ENCODE results near the gene DYNLT2B.
"Not testable (repeated sequence)": the region's sequence is repeated elsewhere in the genome, so short reads cannot be mapped to it uniquely, and the experiment has no call there.

Gene DYNLT2B

DNA sequence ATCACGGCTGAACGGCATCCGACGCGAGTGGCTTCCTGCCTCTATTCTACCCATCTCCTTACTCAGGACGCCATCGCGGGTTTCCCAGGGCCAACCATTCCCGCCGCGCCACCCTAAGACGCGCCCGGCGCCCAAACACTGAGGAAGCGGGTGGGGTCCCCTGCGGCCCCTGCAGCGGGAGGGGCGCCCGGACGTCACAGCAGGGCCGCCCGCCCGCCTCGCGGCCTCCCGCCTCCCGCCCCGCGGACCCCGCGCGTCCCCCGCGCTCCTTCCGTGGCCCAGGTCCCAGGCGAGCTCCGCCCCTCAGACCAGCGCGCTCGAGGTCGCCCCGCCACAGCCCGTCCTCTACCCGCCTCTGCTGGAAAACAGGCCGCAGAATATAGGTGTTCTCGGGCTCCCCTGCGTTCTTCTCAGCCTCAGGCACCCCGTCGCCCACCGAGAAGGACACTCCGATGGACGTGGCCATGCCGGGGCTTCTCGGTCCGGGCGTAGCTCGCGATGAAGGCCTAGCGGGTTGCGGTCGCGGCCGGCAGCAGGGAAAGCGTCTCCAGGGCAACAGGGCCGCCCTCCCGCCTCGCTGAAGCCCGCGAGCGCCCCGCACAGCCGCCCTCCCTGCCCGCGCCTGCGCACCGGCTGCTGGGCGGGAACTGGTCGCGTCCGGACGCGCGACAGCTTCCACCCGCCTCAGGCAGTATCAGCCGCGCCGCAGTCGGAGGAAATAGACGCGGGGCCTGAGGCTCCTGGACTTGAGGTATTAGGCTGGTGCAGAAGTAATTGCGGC, at the start of gene DYNLT2B:
DYNLT2B (minus strand) TSS at position 554 of the 781 bp plus-strand sequence; CDS start at position 466, 88 bp downstream.
- Histone ChIP-seq H3K4me3 (ENCODE audit: low read length) (peak within 1 kb of the TSS; percentile 93), H3K27me3 (replicated peaks; ENCODE audit: insufficient read depth, low read length) (no peaks in the 10 kb centered on the region), H3K27ac (ENCODE audit: low read length) (peak within 1 kb of the TSS; percentile 73), H4K20me1 (ENCODE audit: insufficient read depth, low read length) (no peaks in the 10 kb centered on the region), H2AFZ (ENCODE audit: low read length) (peak within 1 kb of the TSS; percentile 90), H3K4me1 (ENCODE audit: low read length) (no peaks in the 10 kb centered on the region), H3K9me2 (replicated peaks; ENCODE audit: insufficient read depth, low read length) (no peaks in the 10 kb centered on the region), H3K9ac (ENCODE audit: low read length) (peak within 1 kb of the TSS; percentile 85), H3K9me3 (replicated peaks; ENCODE audit: insufficient read depth, low read length) (no peaks in the 10 kb centered on the region), H3K4me2 (ENCODE audit: low read depth, low read length) (peak within 1 kb of the TSS; percentile 93), H3F3A (ENCODE audit: insufficient read depth, low read length) (peaks cover 13% of the 10 kb centered on the region), H3K79me2 (ENCODE audit: low read length) (peaks cover 7% of the 10 kb centered on the region), H3K36me3 (replicated peaks; ENCODE audit: insufficient read depth, low read length) (no peaks in the 10 kb centered on the region)
- TF ChIP-seq EZH2 (optimal IDR thresholded peaks at IDR 0.05; ENCODE audit: low read depth, low read length) (no peak), EZH2phosphoT487 (IDR thresholded peaks at IDR 0.05; ENCODE audit: low read length) (no peak)
- TF ChIP-seq, protein P1, sequence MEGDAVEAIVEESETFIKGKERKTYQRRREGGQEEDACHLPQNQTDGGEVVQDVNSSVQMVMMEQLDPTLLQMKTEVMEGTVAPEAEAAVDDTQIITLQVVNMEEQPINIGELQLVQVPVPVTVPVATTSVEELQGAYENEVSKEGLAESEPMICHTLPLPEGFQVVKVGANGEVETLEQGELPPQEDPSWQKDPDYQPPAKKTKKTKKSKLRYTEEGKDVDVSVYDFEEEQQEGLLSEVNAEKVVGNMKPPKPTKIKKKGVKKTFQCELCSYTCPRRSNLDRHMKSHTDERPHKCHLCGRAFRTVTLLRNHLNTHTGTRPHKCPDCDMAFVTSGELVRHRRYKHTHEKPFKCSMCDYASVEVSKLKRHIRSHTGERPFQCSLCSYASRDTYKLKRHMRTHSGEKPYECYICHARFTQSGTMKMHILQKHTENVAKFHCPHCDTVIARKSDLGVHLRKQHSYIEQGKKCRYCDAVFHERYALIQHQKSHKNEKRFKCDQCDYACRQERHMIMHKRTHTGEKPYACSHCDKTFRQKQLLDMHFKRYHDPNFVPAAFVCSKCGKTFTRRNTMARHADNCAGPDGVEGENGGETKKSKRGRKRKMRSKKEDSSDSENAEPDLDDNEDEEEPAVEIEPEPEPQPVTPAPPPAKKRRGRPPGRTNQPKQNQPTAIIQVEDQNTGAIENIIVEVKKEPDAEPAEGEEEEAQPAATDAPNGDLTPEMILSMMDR (IDR thresholded peaks at IDR 0.05; ENCODE audit: low read length): no peak
- DNase-seq: peak; percentile 97

GRCh38 chr3:196365736-196366135, 47.7 kb upstream of the DYNLT2B start:
- Histone ChIP-seq H3K36me3 (replicated peaks; ENCODE audit: insufficient read depth, low read length) (0 out of 2 replicates have a peak, but pooled peaks cover 6% of the 10 kb centered on the region), H2AFZ (ENCODE audit: low read length) (no peak overlapping the region), H3K27ac (ENCODE audit: low read length) (no peak overlapping the region), H4K20me1 (ENCODE audit: insufficient read depth, low read length) (no peaks in the 10 kb centered on the region), H3K4me2 (ENCODE audit: low read depth, low read length) (no peak overlapping the region), H3K9ac (ENCODE audit: low read length) (no peak overlapping the region), H3F3A (ENCODE audit: insufficient read depth, low read length) (0 out of 2 replicates have a peak, but pooled peaks cover 3% of the 10 kb centered on the region), H3K9me3 (replicated peaks; ENCODE audit: insufficient read depth, low read length) (no peaks in the 10 kb centered on the region), H3K27me3 (replicated peaks; ENCODE audit: insufficient read depth, low read length) (no peaks in the 10 kb centered on the region), H3K9me2 (replicated peaks; ENCODE audit: insufficient read depth, low read length) (no peaks in the 10 kb centered on the region), H3K79me2 (ENCODE audit: low read length) (no peaks in the 10 kb centered on the region), H3K4me1 (ENCODE audit: low read length) (no peaks in the 10 kb centered on the region), H3K4me3 (ENCODE audit: low read length) (no peak overlapping the region)
- TF ChIP-seq EZH2 (optimal IDR thresholded peaks at IDR 0.05; ENCODE audit: low read depth, low read length): no peak
- no peak for DNase-seq

DNA sequence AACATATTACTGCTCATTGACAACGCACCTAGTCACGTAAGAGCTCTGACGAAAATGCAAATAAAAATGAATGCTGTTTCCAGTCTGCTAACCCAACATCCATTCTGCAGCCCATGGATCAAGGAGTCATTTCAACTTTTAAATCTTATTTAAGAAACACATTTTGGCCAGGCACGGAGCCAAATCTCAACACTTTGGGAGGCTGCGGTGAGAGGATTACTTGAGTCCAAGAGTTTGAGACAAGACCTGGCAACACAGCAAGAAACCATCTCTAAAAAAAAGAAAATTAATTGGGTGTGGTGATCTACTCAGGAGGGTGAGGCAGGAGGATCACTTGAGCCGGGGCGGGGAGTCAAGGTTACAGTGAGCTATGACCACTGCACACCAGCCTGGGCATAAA, 42.5 kb upstream of the DYNLT2B start:
- H3K36me3 ChIP-seq (replicated peaks; ENCODE audit: insufficient read depth, low read length): peaks cover 18% of the 10 kb centered on the region; the same call in 1 of the 2 replicates
- DNase-seq: no peak
- no peak overlapping the region for H3K4me3 ChIP-seq (ENCODE audit: low read length)
- H3K4me1 ChIP-seq (ENCODE audit: low read length): no peaks in the 10 kb centered on the region
- H3K9me2 ChIP-seq (replicated peaks; ENCODE audit: insufficient read depth, low read length): no peaks in the 10 kb centered on the region
- no peak overlapping the region for H3K9ac ChIP-seq (ENCODE audit: low read length)
- H3K4me2 ChIP-seq (ENCODE audit: low read depth, low read length): no peak overlapping the region
- TF ChIP-seq, protein P1 (IDR thresholded peaks at IDR 0.05; ENCODE audit: low read length): no peak
- no peak for TF ChIP-seq EZH2 (optimal IDR thresholded peaks at IDR 0.05; ENCODE audit: low read depth, low read length)
- TF ChIP-seq EZH2phosphoT487 (IDR thresholded peaks at IDR 0.05; ENCODE audit: low read length): no peak
- H3K27me3 ChIP-seq (replicated peaks; ENCODE audit: insufficient read depth, low read length): no peaks in the 10 kb centered on the region
- H3K79me2 ChIP-seq (ENCODE audit: low read length): no peaks in the 10 kb centered on the region
- H2AFZ ChIP-seq (ENCODE audit: low read length): no peak overlapping the region
- H3K9me3 ChIP-seq (replicated peaks; ENCODE audit: insufficient read depth, low read length): no peaks in the 10 kb centered on the region
- no peak overlapping the region for H3K27ac ChIP-seq (ENCODE audit: low read length)
- H3F3A ChIP-seq (ENCODE audit: insufficient read depth, low read length): 0 out of 2 replicates have a peak, but pooled peaks cover 3% of the 10 kb centered on the region
- H4K20me1 ChIP-seq (ENCODE audit: insufficient read depth, low read length): no peaks in the 10 kb centered on the region

GRCh38 chr3:196358540-196358939, 40.5 kb upstream of the DYNLT2B start:
- H2AFZ ChIP-seq (ENCODE audit: low read length); H3K79me2 ChIP-seq (ENCODE audit: low read length); H3K27me3 ChIP-seq (replicated peaks; ENCODE audit: insufficient read depth, low read length); H3K4me3 ChIP-seq (ENCODE audit: low read length); DNase-seq; H3K9me3 ChIP-seq (replicated peaks; ENCODE audit: insufficient read depth, low read length); H3F3A ChIP-seq (ENCODE audit: insufficient read depth, low read length); H3K4me2 ChIP-seq (ENCODE audit: low read depth, low read length); H3K4me1 ChIP-seq (ENCODE audit: low read length); H3K9ac ChIP-seq (ENCODE audit: low read length); H3K9me2 ChIP-seq (replicated peaks; ENCODE audit: insufficient read depth, low read length); H3K27ac ChIP-seq (ENCODE audit: low read length); H4K20me1 ChIP-seq (ENCODE audit: insufficient read depth, low read length): not testable (repeated sequence)
- H3K36me3 ChIP-seq (replicated peaks; ENCODE audit: insufficient read depth, low read length): peaks cover 22% of the 10 kb centered on the region; the same call in 1 of the 2 replicates

Measured in MM.1S (cell line).